Esophagus muscularis mucosa (tissue), 4 donors: Measurements from ENCODE around the gene STUM. TPM values are rescaled to one million over a fixed set of nuclear protein-coding genes. Genes with fewer than 3 reads are reported as not detected.
"Not testable (repeated sequence)": the region's sequence is repeated elsewhere in the genome, so short reads cannot be mapped to it uniquely, and the experiment has no call there.

Experiments used
- DNase-seq: peaks from one replicate; pipeline ENCODE4 v3.0.0-alpha.2; 2017; ENCODE audit errors: extremely low spot score
- H3K27ac ChIP-seq, 4 donors: fragments of 200-600 bp; sonication (generic); replicated peaks in 1 of 4; 1 replicate in 3 of 4; 2 replicates in 1 of 4; pipeline ENCODE4 v1.5.1; 2016 to 2019; ENCODE audit warnings: mild to moderate bottlenecking in 1 of 4
- H3K27me3 ChIP-seq, 4 donors: fragments of 200-600 bp; sonication (generic); one replicate each; pipeline versions ENCODE4 v1.5.1 to v1.6.0; 2016 to 2019
- H3K36me3 ChIP-seq, 4 donors: fragments of 200-600 bp; sonication (generic); one replicate each; pipeline ENCODE4 v1.5.1; 2016 to 2019
- H3K4me1 ChIP-seq, 4 donors: fragments of 200-600 bp; sonication (generic); one replicate each; pipeline ENCODE4 v1.5.1; 2016 to 2019
- H3K4me3 ChIP-seq, 4 donors: fragments of 200-600 bp; sonication (generic); 1 replicate in 2 of 4; 2 replicates in 2 of 4; pipeline ENCODE4 v1.5.1; 2016 to 2019; ENCODE audit warnings: mild to moderate bottlenecking in 4 of 4, moderate library complexity in 1 of 4
- H3K9me3 ChIP-seq, 4 donors: fragments of 200-600 bp; sonication (generic); 1 replicate in 3 of 4; 2 replicates in 1 of 4; pipeline ENCODE4 v1.5.1; 2016 to 2019
- CTCF ChIP-seq, 3 experiments: fragments of 200-600 bp in 2 of 3; fragments of 450-650 bp in 1 of 3; sonication (generic) in 2 of 3; IDR thresholded peaks; one replicate each; pipeline ENCODE4 v1.5.1; 2017 to 2019; ENCODE audit warnings: antibody characterized with exemption in 3 of 3, mild to moderate bottlenecking in 2 of 3, moderate library complexity in 1 of 3
- EP300 ChIP-seq: sonication (generic); formaldehyde crosslinking; IDR thresholded peaks from one replicate; pipeline ENCODE4 v1.6.1; 2017; ENCODE audit warnings: antibody characterized with exemption
- POLR2A ChIP-seq: fragments of 450-650 bp; IDR thresholded peaks from one replicate; pipeline ENCODE4 v1.6.1; 2017; ENCODE audit warnings: antibody characterized with exemption, moderate library complexity, mild to moderate bottlenecking, low read depth
- POLR2AphosphoS5 ChIP-seq, 2 donors: sonication (generic); formaldehyde crosslinking; IDR thresholded peaks; one replicate each; pipeline ENCODE4 v1.6.1; 2017; ENCODE audit warnings: antibody characterized with exemption in 2 of 2
- WGBS: methylation state at CpG from one replicate; pipeline ENCODE4 v1.1.5; 2018; 5-methylcytosine and 5-hydroxymethylcytosine counted together
- intact Hi-C: fragments of 100-400 bp; cut with DNase I; formaldehyde crosslinking; loops from one replicate; pipeline ENCODE4 v1.15.1; 2023
- total RNA-seq, 4 donors: library from RNA; depleted of rRNA; stranded (reverse); fragments of >200 nt; gene quantifications; one replicate each; pipeline versions ENCODE4 v1.1.0 to v1.2.1, GENCODE V29; 2016

STUM gene
- 1 to 10 TPM; 3.1 to 7.6 (median 6.3) TPM for total RNA-seq

GRCh38 chr1:226548256-226549093 lies at the start of gene STUM:
Gene STUM (plus strand): TSS chr1:226548764. CDS start chr1:226548905, 141 bp downstream.
- Histone ChIP-seq H3K27ac (peak within 1 kb of the TSS; percentile 68 to 89 (median 84)), H3K27me3 (peaks cover 0 to 13% (median 0%) of the 10 kb centered on the region in 4 donors), H3K4me1 (peaks cover 24 to 48% (median 44%) of the 10 kb centered on the region in 4 donors), H3K4me3 (peak within 1 kb of the TSS; percentile 63 to 76 (median 70)), H3K36me3 (no peaks in the 10 kb centered on the region), H3K9me3 (no peaks in the 10 kb centered on the region)
- intact Hi-C loops, result loop anchor here (5.0 to 10.0 kb wide), 3 partner anchors 79 to 279 kb away; no protein-coding TSS in a partner anchor
- no peak for DNase-seq
- 0% methylated on average over 16 of the region's 82 CpGs for WGBS
- TF ChIP-seq POLR2A (no peak), CTCF (IDR thresholded peaks at IDR 0.05) (no peak), POLR2AphosphoS5 (IDR thresholded peaks at IDR 0.05) (no peak), EP300 (no peak)

GRCh38 chr1:226499699-226500098 lies 48.9 kb upstream of the STUM start:
- 90% methylated on average over 3 of the region's 3 CpGs for WGBS
- H3K27me3 ChIP-seq, H3K9me3 ChIP-seq, DNase-seq, H3K4me3 ChIP-seq, H3K36me3 ChIP-seq, H3K4me1 ChIP-seq, intact Hi-C loops, H3K27ac ChIP-seq: not testable (repeated sequence)

GRCh38 chr1:226506021-226506420 lies 42.5 kb upstream of the STUM start:
- no peaks in the 10 kb centered on the region for H3K9me3 ChIP-seq
- TF ChIP-seq EP300 (no peak), POLR2A (no peak), CTCF (IDR thresholded peaks at IDR 0.05) (no peak), POLR2AphosphoS5 (IDR thresholded peaks at IDR 0.05) (no peak)
- H3K4me3 ChIP-seq, result no peak overlapping the region
- 82% methylated on average over 2 of the region's 2 CpGs for WGBS
- no peaks in the 10 kb centered on the region for H3K36me3 ChIP-seq
- intact Hi-C loops, result no loop called here
- H3K4me1 ChIP-seq, result no peaks in the 10 kb centered on the region
- H3K27ac ChIP-seq, result no peak overlapping the region
- no peak for DNase-seq
- peaks cover 0 to 22% (median 0%) of the 10 kb centered on the region in 4 donors for H3K27me3 ChIP-seq

- Histone ChIP-seq H3K9me3 (no peaks in the 10 kb centered on the region), H3K27ac (no peak overlapping the region), H3K36me3 (no peaks in the 10 kb centered on the region), H3K4me1 (no peaks in the 10 kb centered on the region), H3K27me3 (peaks cover 0 to 22% (median 0%) of the 10 kb centered on the region in 4 donors), H3K4me3 (no peak overlapping the region)
- TF ChIP-seq EP300 (no peak), POLR2AphosphoS5 (IDR thresholded peaks at IDR 0.05) (no peak), CTCF (IDR thresholded peaks at IDR 0.05) (no peak)
- WGBS, result 95% methylated on average over 5 of the region's 5 CpGs
- DNase-seq, result no peak
- intact Hi-C loops, result no loop called here
These were observed 41.6 kb upstream of the STUM start for GRCh38 chr1:226506921-226507320.

GRCh38 chr1:226510453-226510852 lies 38.1 kb upstream of the STUM start:
- Histone ChIP-seq H3K9me3 (no peaks in the 10 kb centered on the region), H3K4me3 (no peak overlapping the region), H3K36me3 (no peaks in the 10 kb centered on the region), H3K4me1 (no peaks in the 10 kb centered on the region), H3K27ac (no peak overlapping the region), H3K27me3 (peaks cover 0 to 18% (median 0%) of the 10 kb centered on the region in 4 donors)
- WGBS, result 73% methylated on average over 1 of the region's 1 CpG
- DNase-seq, result no peak
- intact Hi-C loops, result no loop called here
- no peak for TF ChIP-seq EP300
- TF ChIP-seq POLR2AphosphoS5 (IDR thresholded peaks at IDR 0.05), result no peak
- no peak for TF ChIP-seq POLR2A
- no peak for TF ChIP-seq CTCF (IDR thresholded peaks at IDR 0.05)
